ENCODE measurements around the gene ADGRV1.

Gene ADGRV1

DNA sequence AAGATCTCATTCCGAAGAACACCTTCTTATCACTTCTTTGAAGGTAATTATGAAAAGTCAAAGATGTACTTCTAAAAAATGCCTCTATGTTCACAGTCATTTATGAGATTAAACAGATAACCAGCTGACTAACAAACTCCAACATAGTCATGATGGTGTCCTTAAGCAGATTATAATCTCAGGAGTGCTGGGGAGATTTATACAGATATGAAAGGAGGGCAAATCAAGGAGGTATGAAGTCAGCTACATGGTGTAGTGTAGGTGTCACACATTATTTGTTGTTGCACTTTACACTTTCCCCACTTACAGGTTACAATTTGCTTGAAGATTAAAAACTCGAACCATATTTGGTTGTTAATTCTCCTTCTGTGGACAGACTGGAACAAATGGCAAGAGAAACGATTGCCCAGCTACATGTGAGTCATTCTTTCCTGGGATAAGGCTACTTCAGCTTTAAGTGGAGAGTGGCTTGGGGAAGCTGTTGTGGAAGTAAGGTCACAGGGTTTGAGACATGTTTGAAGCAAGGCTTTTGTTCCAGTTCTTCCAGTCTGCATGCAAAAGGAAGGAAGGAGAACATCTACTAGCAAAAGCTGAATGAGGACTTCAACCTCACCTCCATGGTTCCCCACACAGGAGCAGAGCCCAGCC lies 320.1 kb downstream of the ADGRV1 start:
- DNase-seq: no peak

DNA sequence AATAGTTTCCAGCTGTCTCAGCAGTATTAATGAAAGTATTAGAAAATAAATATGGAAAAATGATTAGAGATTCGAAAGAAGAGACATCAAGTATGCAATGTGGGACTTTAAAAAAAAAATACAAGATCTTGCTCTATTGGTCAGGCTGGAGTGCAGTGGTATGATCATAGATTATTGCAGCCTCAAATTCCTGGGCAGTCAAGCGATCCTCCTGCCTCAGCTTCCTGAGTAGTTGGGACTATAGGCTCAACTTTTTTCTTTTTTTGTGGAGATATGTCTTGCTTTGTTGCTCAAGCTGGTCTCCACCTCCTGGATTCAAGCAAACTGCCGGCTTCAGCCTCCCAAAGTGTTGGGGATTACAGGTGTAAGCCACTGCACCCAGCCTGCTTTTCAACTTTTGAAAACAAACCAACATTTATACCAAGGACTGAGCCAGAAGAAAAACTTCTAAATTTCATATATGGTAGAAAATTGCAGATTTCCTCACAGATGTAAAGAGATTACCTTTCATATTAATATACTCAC lies 323.1 kb downstream of the ADGRV1 start:
- no peak for DNase-seq

GRCh38 chr5:90882448-90882847 lies 323.9 kb downstream of the ADGRV1 start:
- no peak for DNase-seq

GRCh38 chr5:90885180-90885868 lies 326.7 kb downstream of the ADGRV1 start:
- no peak for DNase-seq

- no peak for DNase-seq
These were observed 327.8 kb downstream of the ADGRV1 start for GRCh38 chr5:90886381-90886780.

GRCh38 chr5:90888511-90889324 lies 330.1 kb downstream of the ADGRV1 start:
- no peak for DNase-seq

DNA sequence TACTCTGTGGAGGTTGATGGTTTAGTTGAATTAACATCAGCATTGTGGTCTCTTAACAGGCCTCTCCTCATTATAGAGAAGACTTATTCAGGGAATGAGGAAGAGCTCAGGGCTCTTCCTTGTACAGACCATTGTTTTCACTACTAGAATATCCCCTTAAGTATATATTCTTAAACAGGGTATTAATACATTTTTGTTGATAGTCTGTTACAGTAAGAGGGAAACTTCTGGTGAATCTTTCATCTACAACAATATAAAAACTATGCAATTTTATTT lies 330.7 kb downstream of the ADGRV1 start:
- DNase-seq: no peak

- DNase-seq: no peak
These were observed 331.6 kb downstream of the ADGRV1 start for GRCh38 chr5:90890180-90890579.

DNA sequence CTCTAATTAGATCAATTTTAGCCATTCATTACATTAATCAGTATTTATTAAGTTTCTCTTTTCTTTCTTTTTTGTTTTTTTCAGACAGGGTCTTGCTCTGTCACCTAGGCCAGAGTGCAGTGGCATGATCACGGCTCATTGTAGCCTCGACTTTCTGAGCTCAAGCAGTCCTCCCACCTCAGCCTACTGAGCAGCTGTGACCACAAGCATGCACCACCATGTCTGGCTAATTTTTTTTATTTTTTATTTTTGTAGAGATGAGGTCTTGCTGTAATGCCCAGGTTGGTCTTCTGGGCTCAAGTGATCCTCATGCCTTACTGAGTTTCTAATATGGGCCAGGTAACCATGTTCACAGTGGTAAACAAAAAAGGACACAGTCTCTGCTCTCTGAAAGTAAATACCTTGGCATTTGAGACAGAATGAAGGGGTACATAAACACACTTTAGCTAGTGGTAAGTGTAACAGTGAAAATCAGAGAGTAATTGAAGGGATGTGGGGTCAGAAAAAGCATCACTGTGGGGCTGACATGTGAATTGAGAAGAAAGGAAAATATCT lies 336.3 kb downstream of the ADGRV1 start:
- no peak for DNase-seq

DNA sequence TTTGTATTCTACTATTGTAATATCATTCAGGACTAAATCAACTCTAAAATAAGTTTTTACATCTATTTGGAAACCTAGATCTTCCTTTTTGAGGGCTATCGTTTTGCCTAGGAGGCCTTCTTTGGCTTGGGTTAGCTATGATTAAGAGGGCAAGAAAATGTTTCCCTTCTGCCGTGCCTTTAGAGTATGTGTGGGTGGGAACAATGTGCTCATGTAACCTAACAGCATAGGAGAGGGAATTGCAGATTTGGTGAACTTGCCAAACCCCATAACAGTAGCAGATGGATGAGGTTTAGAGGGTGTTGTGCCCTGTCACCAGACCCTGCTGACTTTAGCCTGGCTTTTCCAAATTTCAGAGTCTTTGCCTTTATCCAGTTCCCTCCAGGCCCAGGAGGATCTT lies 339.0 kb downstream of the ADGRV1 start:
- DNase-seq: no peak

- no peak for DNase-seq
These were observed 339.9 kb downstream of the ADGRV1 start for GRCh38 chr5:90898326-90899013.

- no peak for DNase-seq
These were observed 340.5 kb downstream of the ADGRV1 start for GRCh38 chr5:90899014-90899604.

- no peak for DNase-seq
These were observed 342.7 kb downstream of the ADGRV1 start for GRCh38 chr5:90901261-90901660.

DNA sequence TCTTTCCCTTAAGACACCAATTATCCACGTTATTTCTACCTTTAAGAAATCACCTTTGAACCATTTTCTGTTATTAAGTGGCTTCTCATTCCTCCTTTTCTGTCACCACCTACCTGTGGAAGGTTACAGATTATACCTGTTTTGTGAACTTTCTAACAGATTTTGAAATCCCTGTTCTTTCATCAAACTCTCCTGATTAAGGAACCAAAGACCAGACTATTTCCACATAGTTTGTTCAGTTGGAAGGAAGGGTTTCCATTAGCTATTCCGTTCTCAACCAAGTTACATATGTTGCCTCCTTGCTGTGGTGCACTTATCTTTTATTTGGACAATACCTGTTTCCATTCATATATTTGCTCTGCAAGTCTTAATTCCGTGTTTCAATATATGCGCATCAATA lies 343.6 kb downstream of the ADGRV1 start:
- no peak for DNase-seq

- no peak for DNase-seq
These were observed 344.2 kb downstream of the ADGRV1 start for GRCh38 chr5:90902651-90903386.

DNA sequence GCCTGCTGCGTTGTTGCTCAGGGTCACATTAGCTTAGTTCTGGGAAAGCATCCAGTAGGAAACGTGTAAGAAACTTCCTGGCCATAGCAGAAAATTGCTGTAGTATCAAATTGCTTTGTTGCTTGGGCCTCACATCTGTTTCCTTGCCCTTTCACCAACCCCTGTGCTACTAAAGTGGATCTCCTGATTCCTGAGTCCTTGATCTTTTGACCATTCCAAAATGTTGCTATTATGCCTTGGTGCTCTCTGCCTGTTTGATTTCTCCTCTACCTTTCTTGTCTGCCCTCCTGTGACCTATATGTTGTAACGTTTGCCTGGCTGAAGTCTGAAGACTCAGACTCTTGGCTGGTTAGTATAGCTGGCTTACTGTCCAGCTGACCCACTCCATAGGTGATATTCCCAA lies 350.5 kb downstream of the ADGRV1 start:
- DNase-seq: no peak

- DNase-seq: no peak
These were observed 351.3 kb downstream of the ADGRV1 start for GRCh38 chr5:90909940-90910339.

- no peak for DNase-seq
These were observed 352.6 kb downstream of the ADGRV1 start for GRCh38 chr5:90911169-90911568.

- DNase-seq: no peak
These were observed 353.9 kb downstream of the ADGRV1 start for GRCh38 chr5:90912476-90912875.

DNA sequence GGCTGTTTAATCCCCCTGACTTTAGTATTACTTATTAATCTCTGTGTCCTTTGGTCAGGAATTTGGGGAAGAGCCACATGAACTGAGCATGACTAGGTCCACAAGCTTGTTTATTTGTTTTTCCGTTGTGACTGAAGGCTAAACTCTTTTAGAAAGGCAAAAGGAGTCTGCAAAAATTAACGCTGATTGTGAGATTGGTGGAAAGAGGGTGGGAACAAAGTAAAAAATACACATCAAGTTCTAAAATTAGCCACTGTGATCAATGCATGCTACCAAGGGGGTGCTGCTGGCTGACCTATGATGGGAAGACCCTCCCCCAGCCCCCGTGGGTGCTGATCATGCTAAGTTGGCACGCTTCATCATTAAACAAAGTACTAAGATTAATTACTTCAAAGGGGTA lies 356.8 kb downstream of the ADGRV1 start:
- DNase-seq: no peak

- DNase-seq: no peak
These were observed 358.6 kb downstream of the ADGRV1 start for GRCh38 chr5:90916947-90917800.
